Effector CD4-positive, alpha-beta T cell (primary cell): ENCODE results near the gene RGR.

Experiments
- DNase-seq: peaks from one replicate; pipeline ENCODE4 v3.0.0-alpha.2; 2020

RGR gene

DNA sequence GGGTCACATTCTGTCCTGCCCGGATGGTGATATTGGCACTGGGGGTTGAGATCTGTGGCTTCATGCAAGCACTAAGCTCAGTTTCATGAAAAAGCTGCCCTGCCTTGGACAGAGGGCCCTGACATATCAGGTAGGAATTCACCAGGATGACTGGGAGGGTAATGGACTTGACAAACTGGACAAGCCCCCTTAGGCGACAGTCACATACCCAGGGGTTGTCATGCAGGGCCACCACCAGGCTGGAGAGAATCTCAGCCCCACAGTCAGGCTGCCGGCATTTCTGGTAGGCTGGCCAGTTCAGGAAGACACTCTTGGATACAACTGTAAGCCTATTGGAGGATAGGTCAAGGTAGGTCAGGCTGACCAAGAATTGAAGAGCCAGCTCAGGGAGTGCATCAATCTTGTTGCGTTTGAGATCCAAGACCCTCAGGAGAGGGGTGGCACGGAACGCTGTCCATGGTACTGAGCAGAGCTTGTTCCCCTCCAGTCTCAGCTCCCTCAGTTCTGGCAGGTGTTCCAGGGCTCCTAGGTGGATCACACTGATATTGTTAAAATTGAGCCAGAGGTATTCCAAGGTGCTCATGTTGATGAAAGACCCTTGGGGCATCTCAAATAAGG is 20.3 kb upstream of the RGR start:
- no peak for DNase-seq

DNA sequence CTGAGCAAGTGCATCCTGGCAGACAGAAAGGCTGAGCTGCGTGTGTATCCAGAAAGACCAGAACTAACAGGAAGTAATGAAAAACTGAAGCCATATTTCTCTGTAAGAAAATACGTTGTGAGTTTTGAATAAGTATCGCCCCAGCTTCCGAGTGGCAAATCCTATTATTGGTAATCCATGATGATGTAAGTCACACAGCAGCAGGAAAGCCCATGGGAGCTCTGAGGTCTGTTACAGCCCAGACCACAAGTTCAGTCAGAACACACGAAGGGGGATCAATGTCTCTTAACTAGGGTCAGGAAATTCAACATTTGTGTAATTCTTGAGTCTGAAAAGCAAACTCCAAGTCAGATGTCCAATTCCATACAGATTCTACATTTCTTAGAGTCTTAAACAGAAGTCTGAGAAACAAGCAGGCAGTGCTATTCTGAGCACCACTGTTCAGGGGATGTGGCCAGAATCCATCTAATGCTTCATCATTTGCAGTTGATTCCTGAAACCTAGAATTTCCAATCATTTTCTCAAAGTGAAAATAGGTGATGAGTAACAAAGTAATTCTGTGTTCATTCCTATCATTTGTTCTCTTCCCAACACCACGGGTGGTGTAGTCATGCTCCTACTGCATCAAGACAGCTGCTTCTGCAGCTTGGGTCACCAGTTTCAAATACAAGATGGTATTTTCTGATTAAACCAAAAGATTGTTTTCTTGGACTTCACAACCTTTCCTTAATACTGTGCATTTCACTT is 19.3 kb upstream of the RGR start, which contains the start of gene LRIT2:
TSS of gene LRIT2 (minus strand) at position 118 of the 747 bp plus-strand sequence. CDS start at position 94, 24 bp downstream.
- DNase-seq = no peak

DNA sequence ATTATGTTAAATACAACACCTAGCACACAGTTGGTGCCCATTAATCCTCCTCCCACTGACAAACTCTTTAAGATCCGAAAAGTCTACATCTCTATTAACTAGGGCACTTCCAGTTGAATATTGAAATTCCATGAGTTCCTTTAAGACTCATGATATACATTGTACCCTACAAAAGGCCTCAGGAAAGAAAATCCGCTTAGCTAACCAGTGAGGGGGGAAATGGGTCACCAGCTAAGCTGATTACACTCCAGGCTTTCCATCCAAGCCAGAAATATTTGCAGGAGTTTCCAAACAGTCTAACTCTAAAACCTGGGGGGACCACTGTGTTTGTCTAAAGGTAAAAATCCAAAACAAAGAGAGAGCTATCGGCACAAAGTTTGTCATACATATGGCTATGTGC is 18.2 kb upstream of the RGR start:
- no peak for DNase-seq

DNA sequence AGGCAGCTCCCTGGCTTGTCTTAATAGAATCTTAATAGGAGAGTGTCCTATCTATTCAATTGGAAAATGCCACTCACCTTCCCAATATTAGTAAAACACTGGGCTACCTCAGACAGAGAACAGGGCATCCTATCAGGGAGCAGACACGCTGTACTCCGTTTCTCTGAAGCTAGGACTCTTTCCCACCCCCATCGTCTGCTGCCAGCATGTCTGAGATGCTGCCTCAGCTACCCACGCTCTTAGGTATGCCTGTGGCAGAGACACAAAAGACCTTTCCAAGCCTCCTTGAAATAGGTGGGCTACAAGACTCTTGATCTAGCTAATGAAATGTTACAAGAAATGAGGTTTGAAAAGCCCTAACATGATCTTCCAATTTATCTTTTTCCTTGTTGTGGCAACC is 17.0 kb upstream of the RGR start:
- DNase-seq = no peak

DNA sequence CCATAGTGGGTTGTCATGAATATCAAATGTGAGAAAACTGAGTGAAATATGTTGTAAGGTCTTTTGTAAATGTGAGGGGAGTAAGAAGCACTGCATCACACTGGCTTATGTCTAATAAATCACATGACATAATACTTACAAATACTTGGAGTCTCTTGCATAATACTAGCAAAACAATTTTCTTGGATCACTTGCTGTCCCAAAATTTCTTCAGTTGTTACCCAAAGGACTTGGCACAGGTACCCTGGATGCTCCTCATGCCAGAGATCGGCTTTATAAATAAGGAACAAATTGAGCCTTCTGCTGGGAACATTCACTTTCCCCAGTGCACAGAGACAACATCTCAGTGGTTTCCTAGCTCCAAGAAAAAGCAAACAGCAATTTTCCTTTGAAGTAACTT is 14.5 kb upstream of the RGR start:
- no peak for DNase-seq

DNA sequence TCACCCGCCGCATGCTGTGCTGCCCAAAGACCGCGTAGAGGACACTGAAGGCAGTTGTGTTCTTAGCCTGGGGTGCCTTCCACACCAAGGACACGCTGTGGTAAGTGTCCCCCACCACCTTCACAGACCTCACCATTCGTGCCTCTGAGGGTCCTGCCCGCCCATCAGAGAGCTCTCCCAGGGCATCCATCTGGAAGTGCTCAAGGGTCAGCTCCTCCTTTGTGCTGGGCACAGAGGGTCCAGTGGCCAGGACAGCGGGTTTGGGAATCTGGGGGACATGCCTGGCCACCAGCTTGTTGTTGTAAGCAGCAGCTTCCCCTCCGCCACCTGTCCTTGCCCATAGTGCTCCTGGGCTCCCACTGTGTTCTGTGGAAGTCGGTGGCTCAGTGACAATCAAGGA is 12.5 kb upstream of the RGR start:
- no peak for DNase-seq

DNA sequence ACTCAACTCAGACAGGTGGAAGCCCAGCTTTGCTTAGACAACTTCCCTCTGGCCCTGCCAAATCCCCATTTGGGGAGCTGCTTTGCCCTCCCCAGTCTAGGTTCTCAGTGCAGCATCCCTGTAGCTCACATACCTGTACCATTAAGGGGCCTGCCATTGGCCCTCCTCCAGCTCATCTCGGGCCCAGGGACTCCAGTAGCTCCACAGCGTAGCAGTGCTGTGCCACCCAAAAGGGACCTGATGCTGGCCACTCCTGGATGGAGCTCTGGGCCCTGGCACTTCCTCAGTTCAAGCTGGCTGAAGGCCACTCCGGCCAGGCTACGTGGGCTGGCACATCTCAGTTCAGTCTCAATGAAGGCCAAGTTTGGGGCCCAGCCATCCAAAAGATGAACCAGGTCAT is 10.9 kb upstream of the RGR start:
- DNase-seq = no peak

DNA sequence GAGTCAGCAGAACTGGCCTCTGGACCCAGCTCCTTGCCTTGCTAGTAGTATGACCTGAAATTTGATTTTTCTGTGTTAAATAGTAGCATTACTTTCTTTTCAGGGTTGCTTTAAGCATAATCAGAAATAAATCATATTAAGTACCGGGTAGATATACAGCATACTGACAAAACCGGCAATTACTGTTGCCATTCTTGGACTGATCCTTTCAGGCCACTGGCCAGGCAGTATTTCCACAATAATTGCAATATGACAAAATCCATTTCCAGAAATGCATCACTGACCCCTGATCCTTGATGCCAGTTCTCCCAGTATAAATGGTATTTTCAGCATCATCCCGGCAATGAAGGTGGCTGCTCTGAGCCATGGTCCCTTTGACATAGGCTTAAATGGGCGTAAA is 10.4 kb upstream of the RGR start:
- DNase-seq = no peak

DNA sequence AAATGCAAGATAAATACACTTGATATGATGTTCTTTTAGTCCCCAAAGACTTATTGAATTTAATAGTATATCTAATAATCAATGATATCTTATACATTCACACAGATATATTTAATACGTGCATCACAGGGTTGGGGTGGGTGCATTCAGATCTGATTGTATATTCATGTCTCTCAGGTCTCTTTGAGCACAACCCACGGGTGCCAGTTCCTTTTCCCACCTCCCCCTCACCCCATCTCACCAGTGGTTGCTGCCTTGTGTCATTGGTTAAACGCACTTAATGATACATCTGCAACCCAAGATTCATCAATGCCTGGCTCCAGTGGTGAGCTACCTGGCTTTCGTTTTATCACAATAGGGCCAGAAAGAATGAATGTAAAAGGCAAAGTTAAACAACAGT is 9.8 kb upstream of the RGR start:
- no peak for DNase-seq

DNA sequence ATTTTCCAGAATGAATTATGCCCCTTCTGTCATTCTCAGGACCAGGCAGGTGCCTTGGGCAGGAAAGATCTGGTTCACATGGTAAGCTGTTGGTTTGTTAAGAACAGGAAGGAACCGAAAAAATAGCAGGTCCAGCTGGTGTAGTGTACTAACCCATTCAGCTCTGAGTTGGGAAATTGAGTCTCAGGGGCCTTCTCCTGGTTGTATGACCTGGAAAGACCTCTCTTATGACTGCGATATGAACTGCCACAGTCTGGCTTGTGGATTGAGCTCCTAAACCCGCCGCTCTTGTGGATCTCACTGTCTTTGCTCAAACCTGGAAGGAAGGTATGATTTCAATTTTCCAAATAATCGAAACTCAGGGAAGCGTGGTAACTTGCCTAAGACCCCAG is 8.1 kb upstream of the RGR start:
- no peak for DNase-seq

DNA sequence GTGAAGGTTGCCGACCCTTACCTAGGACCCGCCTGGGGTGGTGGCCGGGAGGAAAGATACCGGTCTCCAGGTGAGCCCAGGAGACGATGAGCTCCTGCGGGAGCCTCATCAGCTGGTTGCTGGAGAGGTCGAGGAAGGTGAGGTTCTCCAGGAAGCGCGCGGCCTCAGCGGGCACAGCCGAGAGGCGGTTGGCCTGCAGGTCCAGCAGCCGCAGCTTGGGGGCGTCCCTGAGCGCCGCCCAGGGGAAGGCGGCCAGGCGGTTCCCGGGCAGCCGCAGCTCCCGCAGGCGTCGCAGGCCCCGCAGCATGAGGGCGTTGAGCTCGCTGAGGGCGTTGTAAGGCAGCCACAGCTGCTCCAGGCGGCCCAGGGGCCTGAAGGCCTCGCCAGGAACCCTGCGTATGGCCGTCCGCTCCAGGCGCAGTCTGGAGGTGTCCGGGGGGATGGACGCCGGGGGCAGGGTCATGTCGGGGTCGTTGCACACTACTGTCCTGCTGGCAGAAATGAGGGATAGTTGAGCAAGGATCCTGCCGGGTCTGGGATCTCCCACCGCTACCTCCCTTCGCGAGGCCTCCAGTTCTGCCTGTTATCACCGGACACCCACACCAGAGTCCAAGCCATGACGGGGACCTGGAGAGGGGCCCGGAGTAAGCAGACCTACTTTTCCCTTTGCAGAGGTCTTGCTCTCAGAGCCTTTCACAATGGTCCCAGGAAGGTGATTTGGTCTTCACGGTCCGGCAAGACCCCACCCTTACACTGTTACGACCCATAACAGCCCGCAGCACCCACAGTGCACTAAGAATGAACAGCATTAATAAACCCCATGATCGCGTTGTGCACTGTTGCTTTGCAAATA is 7.4 kb upstream of the RGR start:
- no peak for DNase-seq

DNA sequence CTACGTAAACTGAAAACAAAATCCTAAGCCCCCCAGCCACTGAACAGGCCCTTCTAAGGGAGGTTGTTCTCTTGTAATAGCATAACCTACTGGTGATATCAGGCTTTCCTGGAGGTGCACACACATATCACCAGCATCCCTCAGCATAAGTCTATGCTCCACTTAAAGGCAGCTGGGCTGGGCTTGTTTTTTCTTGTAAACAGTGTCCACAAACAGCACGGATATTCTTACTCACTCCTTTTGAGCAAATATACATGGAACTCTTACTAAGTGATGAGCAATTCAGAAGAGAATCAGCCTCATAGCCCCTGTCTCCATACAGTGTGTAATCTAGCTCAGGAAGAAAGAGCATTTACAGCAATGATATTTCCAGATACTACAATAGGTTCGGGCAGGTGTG is 5.9 kb upstream of the RGR start:
- DNase-seq = no peak

DNA sequence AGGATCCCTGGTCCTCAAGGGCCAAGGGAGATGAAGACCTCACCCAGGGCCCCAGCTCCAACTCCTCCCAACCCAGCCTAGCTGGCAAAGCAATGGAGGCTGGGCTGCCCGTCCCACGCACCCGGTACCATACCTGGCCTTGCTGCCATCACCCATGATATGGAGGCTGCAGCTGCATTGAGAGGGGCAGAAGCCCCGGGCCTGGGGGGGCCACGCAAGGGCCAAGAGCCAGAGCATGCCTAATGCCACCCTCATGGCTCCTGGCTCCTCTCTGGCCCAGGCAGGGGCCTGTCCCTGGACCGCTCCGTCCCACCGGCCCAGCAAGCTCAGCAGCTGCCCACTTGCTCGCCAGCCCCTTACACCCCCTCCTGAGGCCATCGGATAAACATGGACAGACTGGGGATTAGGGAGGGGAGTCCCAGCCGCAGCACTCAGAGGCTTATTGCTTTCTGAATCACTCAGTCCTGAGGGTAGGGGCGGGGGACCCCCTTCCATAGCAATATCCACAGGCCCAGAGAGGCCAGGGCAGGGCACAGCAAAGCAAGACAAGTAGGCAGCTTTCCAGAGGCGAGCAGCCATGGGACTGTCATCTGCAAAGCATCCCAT is 3.6 kb upstream of the RGR start, which contains the start of gene LRIT1:
TSS of gene LRIT1 (minus strand) at position 362 of the 606 bp plus-strand sequence. CDS start at position 255, 107 bp downstream.
- DNase-seq = no peak

DNA sequence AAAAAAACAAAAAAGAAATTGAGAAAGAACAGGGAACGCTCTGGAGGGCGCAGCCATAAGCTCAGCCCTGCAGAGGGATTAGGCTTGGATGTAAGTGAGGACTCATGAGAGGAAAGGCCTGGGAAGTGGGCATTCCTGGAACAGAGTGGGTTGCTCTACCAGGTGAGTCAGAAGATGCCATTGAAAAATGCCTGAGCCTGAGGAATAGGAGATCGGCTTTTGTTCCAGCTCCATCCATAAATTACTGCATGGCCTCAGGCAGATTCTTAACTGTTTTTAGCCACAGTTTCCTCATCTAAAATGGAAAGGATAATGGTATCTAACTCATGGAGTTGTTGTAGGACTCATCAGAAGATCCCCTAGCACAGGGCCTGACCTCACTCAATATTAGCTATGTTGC is 1.1 kb upstream of the RGR start:
- DNase-seq = no peak

DNA sequence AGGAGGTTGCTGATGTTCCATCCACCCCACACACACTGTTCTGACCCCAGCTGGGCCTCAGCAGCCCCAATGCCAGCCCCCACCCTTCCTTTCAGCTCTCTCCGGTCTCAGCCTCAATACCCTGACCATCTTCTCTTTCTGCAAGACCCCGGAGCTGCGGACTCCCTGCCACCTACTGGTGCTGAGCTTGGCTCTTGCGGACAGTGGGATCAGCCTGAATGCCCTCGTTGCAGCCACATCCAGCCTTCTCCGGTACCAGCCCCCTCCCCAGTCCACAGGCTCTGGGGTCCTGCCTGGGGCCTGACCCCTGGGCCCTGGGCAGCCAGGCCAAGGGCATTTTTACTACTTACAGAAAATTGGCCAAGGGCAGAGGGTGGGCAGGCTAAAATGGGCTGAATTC is 2.6 kb downstream of the RGR start:
- DNase-seq = no peak

DNA sequence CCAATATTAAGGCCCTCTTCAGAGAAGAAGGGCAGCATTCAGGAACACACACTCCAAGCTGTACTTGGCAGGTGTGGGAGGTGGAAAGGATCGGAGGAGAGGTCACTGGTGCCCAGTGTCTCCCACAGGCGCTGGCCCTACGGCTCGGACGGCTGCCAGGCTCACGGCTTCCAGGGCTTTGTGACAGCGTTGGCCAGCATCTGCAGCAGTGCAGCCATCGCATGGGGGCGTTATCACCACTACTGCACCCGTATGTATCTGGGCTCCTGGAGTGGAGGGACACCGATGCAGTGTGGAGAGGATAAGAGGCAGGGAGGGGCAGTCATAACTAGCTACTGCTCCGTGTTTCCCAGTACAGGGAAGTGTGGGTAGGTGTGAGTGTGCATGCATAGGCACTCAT is 3.9 kb downstream of the RGR start:
- DNase-seq = no peak

DNA sequence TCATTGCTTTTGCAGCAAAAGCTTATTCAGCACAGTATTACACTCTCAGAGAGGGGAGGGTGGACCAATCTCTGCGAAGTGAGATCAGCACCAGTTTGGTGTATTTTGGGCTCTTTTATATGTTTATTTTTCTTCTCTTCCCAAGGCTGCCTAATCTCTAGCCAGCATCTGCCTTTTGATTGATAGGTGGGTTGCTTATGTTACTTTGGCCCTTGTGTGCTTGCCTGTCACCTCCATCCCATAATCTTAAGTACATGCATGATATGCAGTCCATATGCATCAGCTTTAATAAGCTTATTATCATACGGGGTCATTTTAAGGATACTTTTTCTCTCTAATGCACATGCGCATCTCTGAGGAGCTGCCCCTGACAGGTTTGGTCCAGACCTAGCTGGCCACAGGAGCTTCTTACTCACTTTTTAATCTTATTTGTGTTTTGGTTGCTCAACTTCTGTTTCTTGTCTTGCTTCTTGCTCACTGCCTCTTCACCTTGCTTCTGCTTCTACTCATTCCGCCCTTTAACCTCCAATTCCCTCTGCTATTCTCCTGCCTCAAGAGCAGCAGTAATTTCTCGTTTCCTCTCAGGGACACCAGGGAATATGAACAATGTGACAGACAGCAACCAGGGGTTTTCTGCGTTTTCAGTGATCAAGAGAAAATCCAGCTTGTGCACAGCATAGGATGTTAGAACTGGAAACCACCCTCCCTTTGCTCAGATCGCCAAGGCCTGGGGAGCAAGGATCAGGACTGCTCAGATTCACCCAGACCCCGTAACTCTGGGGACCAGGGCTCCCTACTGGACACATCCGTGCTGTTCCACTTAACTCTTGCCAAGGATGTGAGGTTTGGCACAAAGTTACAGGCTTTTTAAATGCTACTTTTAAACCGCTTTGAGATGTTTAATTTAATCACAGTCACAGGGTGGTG is 10.0 kb downstream of the RGR start:
- no peak for DNase-seq

DNA sequence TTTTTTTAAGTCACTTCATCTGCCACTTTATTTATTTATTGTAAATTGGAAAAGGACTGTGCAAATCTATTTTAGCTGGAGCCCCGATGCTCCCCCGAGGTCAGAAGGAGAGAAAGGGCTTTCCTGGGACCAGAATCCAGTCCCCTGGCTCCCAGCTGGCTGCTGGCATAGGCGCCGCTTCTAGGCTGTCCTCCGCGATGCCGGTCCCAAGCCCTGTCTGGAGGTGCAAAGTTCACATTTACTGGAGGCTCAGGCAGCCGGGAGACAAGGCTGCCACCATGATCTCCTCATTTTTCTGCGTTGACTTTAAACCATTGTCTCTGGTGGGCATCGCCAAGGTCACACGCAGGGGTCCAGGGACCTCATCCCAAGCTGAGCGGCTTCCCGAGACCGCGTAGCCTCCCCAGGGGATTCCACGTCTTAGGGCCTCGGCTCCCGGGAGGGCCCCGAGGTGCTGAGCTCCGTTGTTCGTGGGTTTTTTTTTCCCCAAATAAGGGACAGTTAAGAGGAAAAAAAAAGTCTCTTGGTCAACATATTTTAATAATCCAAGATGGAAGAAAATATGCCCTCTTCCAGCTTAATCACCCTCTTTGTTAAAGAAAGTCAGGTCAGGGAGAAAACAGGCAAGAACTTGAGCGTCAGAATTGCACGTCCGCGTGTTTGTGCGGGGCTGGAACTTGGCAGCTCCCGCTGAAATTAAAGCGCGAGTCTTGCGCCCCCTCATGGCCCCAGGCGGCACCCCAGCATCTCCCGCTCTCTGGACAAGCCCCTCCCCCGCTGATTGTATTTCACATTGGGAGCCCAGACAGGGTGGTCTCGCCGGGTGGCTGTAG is 11.9 kb downstream of the RGR start:
- peak; percentile 7 for DNase-seq

DNA sequence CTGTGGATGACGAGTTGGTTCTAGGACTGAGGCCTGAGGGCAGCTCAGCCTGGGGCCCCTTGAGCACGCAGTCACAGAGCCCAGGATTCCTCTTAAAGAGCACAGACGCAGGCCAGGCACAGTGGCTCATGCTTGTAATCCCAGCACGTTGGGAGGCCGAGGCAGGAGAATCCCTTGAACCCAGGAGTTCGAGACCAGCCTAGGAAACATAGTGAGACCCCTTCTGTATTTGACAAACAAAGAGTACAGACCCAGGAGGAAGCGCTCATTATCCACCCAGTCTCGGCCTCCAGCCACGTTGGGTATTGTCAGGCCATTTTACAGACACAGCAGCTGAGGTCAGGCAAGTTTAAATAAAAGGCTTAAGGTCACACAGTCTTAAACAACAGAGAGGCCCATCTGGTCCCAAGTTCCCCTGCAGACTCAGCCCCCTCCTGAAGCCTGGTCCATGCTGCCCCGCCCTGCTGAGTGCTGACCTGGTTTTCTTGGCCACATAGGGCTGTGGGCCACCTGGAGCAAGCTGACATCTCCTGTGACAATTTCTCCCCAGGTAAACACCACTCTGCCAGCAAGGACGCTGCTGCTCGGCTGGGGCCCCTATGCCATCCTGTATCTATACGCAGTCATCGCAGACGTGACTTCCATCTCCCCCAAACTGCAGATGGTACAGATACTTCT is 12.6 kb downstream of the RGR start:
- no peak for DNase-seq

DNA sequence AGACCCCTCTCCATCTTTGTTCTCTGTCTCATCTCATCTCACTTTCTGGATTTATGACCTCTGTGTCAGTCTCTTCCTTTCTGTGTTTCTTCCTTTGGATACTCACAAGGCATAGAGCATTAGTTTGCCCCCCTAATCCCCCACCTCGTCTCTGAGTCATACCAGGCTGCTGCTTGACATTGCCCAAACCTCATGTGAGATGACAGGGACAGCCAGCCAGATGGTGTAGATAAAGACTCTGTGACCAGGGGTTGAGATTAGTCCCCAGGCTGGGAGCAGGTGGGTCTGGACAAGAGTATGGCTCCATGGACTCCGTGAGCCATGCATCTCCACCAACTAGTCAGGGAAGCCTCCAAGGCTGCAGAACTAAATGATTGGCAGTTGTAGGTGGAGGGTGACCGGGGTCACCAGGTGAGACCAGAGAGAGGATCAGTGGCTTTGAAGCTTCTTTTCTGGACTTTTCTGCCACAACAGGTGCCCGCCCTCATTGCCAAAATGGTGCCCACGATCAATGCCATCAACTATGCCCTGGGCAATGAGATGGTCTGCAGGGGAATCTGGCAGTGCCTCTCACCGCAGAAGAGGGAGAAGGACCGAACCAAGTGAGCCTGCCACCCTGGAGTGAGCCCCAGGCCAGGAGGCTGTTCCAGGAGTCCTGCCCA is 13.3 kb downstream of the RGR start:
- no peak for DNase-seq
